Activated CD8-positive, alpha-beta T cell treated with anti-CD3 and anti-CD28 coated beads for 36 hours (primary cell): ENCODE results near the gene XPC. TPM values are rescaled to one million over a fixed set of nuclear protein-coding genes. Genes with fewer than 3 reads are reported as not detected.

Experiments
- ATAC-seq: fragments of 200-7000 bp; cut with Tn5 transposase; one replicate; pipeline ENCODE4 v1.10.0; 2021; ENCODE audit warnings: mild to moderate bottlenecking, moderate library complexity
- CTCF ChIA-PET: fragments of 350-600 bp; sonication (Branson Sonifier 250); formaldehyde crosslinking; loops from one replicate; lab custom pipeline; 2021; ENCODE audit warnings: antibody characterized with exemption; lab: Charles Lee
- POLR2A ChIA-PET: fragments of 350-600 bp; sonication (Branson Sonifier 250); formaldehyde crosslinking; loops from one replicate; lab custom pipeline; 2021; ENCODE audit warnings: antibody characterized with exemption; lab: Charles Lee
- DNase-seq: peaks from one replicate; pipeline ENCODE4 v3.0.0-alpha.2; 2020
- H3K27ac Mint-ChIP-seq: one replicate; pipeline ENCODE4 v1.8.0; 2021; ENCODE audit warnings: mild to moderate bottlenecking, mixed read lengths
- H3K27me3 Mint-ChIP-seq: one replicate; pipeline ENCODE4 v1.8.0; 2021; ENCODE audit warnings: mixed read lengths
- H3K36me3 Mint-ChIP-seq: one replicate; pipeline ENCODE4 v1.8.0; 2021; ENCODE audit warnings: low read depth, mixed read lengths
- H3K4me1 Mint-ChIP-seq: one replicate; pipeline ENCODE4 v1.8.0; 2021; ENCODE audit warnings: low read depth, mixed read lengths
- H3K4me3 Mint-ChIP-seq: one replicate; pipeline ENCODE4 v1.8.0; 2021; ENCODE audit warnings: mild to moderate bottlenecking, moderate library complexity, mixed read lengths
- H3K9me3 Mint-ChIP-seq: one replicate; pipeline ENCODE4 v1.8.0; 2021; ENCODE audit warnings: mixed read lengths
- intact Hi-C: fragments of 100-400 bp; cut with micrococcal nuclease; formaldehyde crosslinking; loops from one replicate; pipeline ENCODE4 v1.10.0; 2022
- total RNA-seq, 2 experiments: library from RNA; stranded (reverse); gene quantifications; one replicate each; pipeline ENCODE4 v1.2.3, GENCODE V29; 2021
- TF ChIP-seq, protein P1 (sequence below): fragments of 200-600 bp; IDR thresholded peaks from one replicate; pipeline ENCODE4 v1.8.0; 2022; ENCODE audit warnings: antibody characterized with exemption, mild to moderate bottlenecking

The XPC gene
- total RNA-seq, 2 experiments from 2014 or later: 23.5 to 24.8 TPM

DNA sequence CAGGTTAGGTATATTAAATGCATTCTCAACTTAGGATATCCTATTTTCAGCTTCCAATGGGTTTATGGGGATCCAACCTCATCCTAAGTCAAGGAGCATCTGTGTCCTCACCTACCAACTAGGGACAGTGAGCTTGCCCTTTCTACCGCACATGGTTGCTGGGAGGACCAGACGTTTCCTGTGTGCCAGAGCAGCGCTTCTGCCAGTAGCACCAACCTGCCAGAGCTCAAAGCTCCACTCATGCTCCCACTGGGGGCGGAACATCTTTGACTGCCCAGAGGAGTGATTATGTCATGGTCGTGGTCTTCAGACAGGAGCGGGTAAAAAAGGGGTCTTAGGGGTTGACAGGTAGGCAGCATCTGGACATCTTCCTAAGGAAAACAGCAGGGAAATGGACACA lies 24.7 kb downstream of the XPC start:
- CTCF ChIA-PET: interaction anchor here (1.5 to 1.9 kb wide), 2 partner anchors 22 to 50 kb away, joined by 3 to 5 read pairs; no protein-coding TSS in a partner anchor
- peaks cover 28% of the 10 kb centered on the region for H3K36me3 Mint-ChIP-seq
- intact Hi-C loops: no loop called here
- peaks cover 17% of the 10 kb centered on the region for H3K4me1 Mint-ChIP-seq
- TF ChIP-seq, protein P1, sequence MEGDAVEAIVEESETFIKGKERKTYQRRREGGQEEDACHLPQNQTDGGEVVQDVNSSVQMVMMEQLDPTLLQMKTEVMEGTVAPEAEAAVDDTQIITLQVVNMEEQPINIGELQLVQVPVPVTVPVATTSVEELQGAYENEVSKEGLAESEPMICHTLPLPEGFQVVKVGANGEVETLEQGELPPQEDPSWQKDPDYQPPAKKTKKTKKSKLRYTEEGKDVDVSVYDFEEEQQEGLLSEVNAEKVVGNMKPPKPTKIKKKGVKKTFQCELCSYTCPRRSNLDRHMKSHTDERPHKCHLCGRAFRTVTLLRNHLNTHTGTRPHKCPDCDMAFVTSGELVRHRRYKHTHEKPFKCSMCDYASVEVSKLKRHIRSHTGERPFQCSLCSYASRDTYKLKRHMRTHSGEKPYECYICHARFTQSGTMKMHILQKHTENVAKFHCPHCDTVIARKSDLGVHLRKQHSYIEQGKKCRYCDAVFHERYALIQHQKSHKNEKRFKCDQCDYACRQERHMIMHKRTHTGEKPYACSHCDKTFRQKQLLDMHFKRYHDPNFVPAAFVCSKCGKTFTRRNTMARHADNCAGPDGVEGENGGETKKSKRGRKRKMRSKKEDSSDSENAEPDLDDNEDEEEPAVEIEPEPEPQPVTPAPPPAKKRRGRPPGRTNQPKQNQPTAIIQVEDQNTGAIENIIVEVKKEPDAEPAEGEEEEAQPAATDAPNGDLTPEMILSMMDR: no peak
- DNase-seq (no peak), ATAC-seq (no peak)
- H3K27ac Mint-ChIP-seq: no peak overlapping the region
- no peak overlapping the region for H3K4me3 Mint-ChIP-seq
- POLR2A ChIA-PET: interaction anchor here (1.2 kb wide), 1 partner anchor 9 kb away, joined by 3 read pairs; no protein-coding TSS in a partner anchor
- H3K9me3 Mint-ChIP-seq: no peaks in the 10 kb centered on the region
- no peaks in the 10 kb centered on the region for H3K27me3 Mint-ChIP-seq

DNA sequence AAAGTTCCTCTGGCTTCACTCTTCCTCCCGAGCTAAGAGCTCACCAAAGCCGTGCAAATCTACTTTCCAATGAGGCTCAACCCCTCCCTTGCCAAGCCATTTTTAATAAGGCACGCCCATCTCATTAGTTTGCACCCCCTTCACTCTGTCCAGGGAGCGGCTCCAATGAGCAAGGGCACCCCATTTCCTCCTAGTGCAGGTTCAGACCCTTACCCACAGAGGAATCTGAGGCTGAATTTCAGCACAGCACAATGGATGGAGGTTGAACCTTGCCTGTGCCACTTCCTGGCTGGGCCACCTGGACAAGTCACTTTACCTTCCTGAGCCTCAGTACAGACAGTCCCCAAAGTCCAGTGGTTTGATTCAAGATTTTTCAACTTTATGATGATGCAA lies 25.4 kb downstream of the XPC start:
- ChIA-PET CTCF (interaction anchor here (1.0 to 1.9 kb wide), 5 partner anchors 16 to 50 kb away, joined by 3 to 5 read pairs (median 3); partner anchors contain the start of genes LSM3 and XPC), POLR2A (interaction anchor here (1.2 to 1.5 kb wide), 2 partner anchors 8 to 15 kb away, joined by 3 read pairs; no protein-coding TSS in a partner anchor)
- ATAC-seq: no peak
- H3K27me3 Mint-ChIP-seq: no peaks in the 10 kb centered on the region
- intact Hi-C loops: no loop called here
- no peak overlapping the region for H3K4me3 Mint-ChIP-seq
- H3K27ac Mint-ChIP-seq: no peak overlapping the region
- H3K9me3 Mint-ChIP-seq: no peaks in the 10 kb centered on the region
- TF ChIP-seq, protein P1: no peak
- H3K4me1 Mint-ChIP-seq: peaks cover 17% of the 10 kb centered on the region
- peaks cover 22% of the 10 kb centered on the region for H3K36me3 Mint-ChIP-seq
- DNase-seq: no peak

GRCh38 chr3:14152233-14152962 lies 26.0 kb downstream of the XPC start:
- no peak overlapping the region for H3K27ac Mint-ChIP-seq
- peak; percentile 45 for ATAC-seq
- H3K4me3 Mint-ChIP-seq: no peak overlapping the region
- H3K4me1 Mint-ChIP-seq: peaks cover 17% of the 10 kb centered on the region
- no peaks in the 10 kb centered on the region for H3K9me3 Mint-ChIP-seq
- CTCF ChIA-PET: interaction anchor here (1.0 to 1.9 kb wide), 6 partner anchors 17 to 51 kb away, joined by 3 to 5 read pairs (median 4); partner anchors contain the start of genes LSM3 and XPC
- intact Hi-C loops: no loop called here
- H3K36me3 Mint-ChIP-seq: peaks cover 21% of the 10 kb centered on the region
- TF ChIP-seq, protein P1: peak; percentile 27
- H3K27me3 Mint-ChIP-seq: no peaks in the 10 kb centered on the region
- POLR2A ChIA-PET: interaction anchor here (1.5 kb wide), 1 partner anchor 16 kb away, joined by 3 read pairs; no protein-coding TSS in a partner anchor
- peak; percentile 35 for DNase-seq

GRCh38 chr3:14151471-14152083 lies 26.8 kb downstream of the XPC start:
- intact Hi-C loops: no loop called here
- H3K36me3 Mint-ChIP-seq: peaks cover 20% of the 10 kb centered on the region
- no peaks in the 10 kb centered on the region for H3K27me3 Mint-ChIP-seq
- POLR2A ChIA-PET: interaction anchor here (0.7 to 1.5 kb wide), 2 partner anchors 17 to 18 kb away, joined by 3 read pairs; no protein-coding TSS in a partner anchor
- peaks cover 13% of the 10 kb centered on the region for H3K4me1 Mint-ChIP-seq
- no peak overlapping the region for H3K4me3 Mint-ChIP-seq
- DNase-seq: no peak
- no peaks in the 10 kb centered on the region for H3K9me3 Mint-ChIP-seq
- TF ChIP-seq, protein P1: no peak
- no peak for ATAC-seq
- CTCF ChIA-PET: interaction anchor here (1.5 kb wide), 1 partner anchor 52 kb away, joined by 5 read pairs; no protein-coding TSS in a partner anchor
- H3K27ac Mint-ChIP-seq: no peak overlapping the region
